Metanephros (tissue), 1 donor: ENCODE results near the gene GLO1. TPM values are rescaled to one million over a fixed set of nuclear protein-coding genes. Genes with fewer than 3 reads are reported as not detected.

Source experiments
- total RNA-seq: library from RNA; depleted of rRNA; stranded (reverse); fragments of >200 nt; gene quantifications from one replicate; pipeline ENCODE4 v1.2.3, GENCODE V29; 2014

Gene GLO1
- total RNA-seq: 85.4 TPM

GRCh38 chr6:38702558-38703397 lies at the start of gene GLO1:
GLO1 (minus strand) TSS chr6:38703145; CDS start chr6:38703054, 91 bp downstream.

DNA sequence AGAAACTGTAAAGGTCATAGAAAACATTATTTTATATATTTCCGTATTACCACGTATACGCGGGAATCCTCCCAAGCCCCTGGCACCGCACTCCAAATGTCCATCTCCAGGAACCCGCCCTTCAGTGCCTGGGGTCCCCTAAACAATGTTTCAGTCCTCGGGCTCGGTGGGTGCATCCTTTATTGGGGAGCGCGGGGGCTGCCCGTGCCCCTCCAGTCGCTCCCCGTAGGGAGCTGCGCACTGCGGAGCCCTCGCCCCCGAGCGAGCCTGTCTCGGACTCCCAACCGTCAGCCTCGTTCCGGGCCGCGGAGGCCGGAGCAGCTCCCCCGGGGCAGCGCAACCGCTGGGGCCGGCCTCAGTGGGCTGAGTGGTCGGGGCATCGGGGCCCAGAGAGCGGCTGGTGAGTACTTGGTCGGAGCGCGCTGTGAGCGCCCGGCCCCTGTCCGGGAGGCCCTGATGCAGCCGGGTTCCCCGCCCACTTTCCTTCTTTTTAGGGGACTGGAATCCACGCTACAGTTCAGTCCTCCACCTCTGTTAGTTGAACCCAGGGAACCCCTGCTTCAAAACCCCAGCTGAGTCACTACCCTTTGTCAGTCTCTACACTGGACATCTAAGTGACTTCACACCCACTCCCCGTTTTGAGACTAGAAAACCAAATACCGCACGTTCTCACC lies 12.2 kb upstream of the GLO1 start, which contains the start of gene DNAH8:
DNAH8 (plus strand) TSS at position 296 of the 674 bp plus-strand sequence. CDS start 7,499 bp downstream, outside the sequence.

DNA sequence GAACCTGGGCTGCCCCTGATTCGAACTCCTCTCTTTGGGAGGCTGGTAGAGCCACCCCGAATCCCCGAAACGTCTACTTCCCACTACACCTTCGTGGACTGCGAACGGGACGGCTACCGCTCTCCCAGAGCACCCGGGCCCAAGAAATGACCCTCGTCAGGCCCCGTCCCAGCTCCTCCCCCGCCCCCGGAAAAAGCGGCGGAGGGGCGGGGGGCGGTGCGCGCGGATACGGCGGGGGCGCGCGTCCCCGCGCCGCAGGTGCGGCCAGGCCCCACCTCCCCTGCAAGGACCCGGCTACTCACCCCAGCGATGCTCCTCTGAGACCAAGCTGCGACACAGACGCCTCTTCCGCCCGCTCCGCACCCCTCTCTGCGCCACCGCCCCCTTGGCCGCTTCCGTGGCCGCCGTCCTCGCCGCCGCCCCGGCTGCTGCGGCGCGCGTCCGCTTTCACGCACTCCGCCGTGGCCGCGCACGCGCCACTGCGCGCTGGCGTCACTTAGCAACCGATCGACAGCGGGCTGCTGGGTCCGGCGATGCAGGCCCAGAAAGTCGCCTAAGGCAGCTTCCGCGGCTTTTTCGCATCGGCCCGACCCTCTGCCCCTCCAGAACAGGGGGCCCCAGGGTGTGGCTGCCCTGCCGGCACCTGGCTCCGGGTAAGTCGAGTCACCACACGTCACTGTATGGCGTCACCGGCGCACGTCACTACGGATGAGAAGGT lies 63.3 kb downstream of the GLO1 start, which contains the start of gene BTBD9:
BTBD9 (minus strand) TSS at position 432 of the 718 bp plus-strand sequence.

Other genes with a start within 250 kb of the GLO1 start
- gene BTBD9, start 63.2 kb downstream of the GLO1 start, total RNA-seq: 31.8 TPM
- gene DNAH8, start 12.2 kb upstream of the GLO1 start, total RNA-seq: 1.3 TPM